Activated CD8-positive, alpha-beta memory T cell treated with anti-CD3 and anti-CD28 coated beads for 48 hours (primary cell): ENCODE data around the gene CRIP3.
A peak's percentile ranks its signal among the peaks of the same experiment; 100 is the strongest.

Source experiments
- DNase-seq, 3 experiments: peaks; one replicate each; pipeline ENCODE4 v3.0.0-alpha.2; 2020; ENCODE audit warnings: low read depth in 2 of 3, low spot score in 2 of 3

CRIP3 gene

DNA sequence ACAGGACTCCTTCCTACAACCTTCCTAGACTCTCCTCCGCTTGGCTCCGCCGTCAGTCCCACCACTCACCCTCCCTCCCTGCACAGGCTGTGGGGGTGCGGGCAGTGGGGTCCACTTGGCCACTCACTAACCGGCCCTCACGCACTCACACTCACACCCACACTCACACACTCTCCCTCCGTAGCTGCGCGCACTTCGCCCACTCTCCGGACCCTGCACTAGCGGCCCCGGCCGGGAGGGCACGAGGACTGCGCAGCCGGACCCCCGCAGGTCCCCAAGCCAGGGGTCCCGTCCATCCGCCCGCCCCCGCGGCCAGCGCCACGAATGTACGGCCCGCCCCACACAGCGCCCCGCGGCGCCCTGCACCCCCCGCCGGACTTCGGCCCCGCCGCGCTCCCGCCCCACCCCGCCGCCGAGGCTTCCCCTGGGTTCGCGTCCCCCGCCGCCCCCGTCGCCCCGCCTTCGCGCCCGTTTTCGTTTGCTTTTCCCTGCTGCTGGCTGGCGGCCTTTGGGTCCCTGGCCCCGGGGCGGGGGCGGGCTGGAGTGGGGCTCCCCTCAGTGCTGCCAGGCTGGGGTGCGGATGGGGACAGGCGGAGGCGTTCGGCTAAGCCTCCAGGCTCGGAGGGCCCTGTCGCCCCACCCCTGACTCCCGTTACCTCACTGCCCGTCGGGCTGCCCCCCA is 33.6 kb downstream of the CRIP3 start:
- DNase-seq: no peak

DNA sequence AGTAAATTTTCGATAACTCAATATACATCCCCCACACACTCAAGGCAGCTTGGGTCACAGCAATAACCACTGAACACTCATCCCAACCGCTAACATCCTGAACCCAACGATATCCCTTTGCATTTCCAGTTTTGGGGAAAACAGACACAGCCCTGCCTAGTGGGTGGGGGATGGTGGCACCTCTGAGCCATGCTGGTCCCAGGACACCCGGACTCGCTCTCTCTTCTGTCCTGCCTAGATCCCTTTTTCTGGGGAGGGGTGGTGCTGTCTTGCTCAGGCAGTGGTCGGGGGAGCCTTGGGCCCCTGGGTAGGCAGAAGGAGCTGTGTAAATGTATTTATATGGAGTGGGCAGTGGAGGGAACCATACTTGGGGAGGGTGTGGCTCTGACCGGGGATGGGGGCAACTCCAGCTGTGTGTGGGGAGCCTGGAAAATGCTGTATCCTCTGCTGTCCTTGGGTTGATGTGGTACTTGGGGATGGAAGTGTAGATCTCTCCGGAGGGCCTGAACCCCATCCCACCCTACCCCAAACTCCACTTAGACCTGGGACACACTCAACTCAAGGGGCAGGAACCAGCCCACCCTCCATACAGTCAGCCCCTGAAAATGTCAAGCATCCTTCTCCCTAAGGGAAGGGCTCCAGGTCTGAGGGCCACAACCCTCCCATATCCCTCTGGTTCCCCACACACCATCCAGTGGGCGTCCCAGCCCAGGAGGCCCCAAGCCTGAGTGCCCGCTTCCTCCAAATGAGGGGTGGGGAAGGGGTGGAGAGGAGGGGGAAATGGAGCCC is 34.3 kb downstream of the CRIP3 start:
- DNase-seq: no peak

DNA sequence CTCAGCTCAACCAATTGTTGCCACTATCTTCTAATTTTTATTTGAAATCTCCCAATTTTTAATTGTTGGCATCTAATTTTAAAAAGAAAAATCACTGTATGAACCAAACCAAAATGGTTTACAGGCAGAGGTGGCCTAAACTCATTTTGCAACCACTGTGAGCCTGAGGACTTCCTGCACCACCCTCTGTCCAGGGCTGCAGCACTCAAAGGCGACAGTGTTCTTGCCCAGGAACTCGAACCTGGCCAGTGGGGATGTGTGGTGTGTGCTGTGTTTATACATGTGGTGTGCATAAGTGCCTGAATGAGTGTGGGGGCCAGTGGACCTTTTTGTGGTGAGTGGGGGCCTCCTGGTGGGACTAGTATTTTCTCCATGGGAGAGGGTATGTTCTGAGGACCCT is 34.9 kb downstream of the CRIP3 start:
- DNase-seq: no peak

DNA sequence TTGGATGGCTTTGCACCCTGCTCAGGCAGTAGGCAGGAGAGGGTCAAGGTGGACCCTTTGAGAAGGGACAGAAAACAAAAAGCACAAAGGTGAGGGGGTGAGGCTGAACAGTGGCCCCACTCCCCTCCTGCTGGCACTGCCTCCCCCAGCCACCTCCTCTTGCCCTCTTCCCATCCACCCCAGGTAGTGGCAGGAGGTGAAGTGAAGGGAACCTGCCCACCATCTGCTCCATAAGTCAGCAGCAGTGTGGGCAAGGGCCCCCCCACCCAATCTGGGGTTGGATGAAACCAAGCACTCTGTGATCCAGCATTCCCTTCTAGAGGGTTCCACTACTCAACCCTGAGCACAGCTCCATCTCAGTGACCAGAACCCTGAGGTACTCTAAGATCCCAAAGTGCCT is 36.7 kb downstream of the CRIP3 start:
- no peak for DNase-seq

DNA sequence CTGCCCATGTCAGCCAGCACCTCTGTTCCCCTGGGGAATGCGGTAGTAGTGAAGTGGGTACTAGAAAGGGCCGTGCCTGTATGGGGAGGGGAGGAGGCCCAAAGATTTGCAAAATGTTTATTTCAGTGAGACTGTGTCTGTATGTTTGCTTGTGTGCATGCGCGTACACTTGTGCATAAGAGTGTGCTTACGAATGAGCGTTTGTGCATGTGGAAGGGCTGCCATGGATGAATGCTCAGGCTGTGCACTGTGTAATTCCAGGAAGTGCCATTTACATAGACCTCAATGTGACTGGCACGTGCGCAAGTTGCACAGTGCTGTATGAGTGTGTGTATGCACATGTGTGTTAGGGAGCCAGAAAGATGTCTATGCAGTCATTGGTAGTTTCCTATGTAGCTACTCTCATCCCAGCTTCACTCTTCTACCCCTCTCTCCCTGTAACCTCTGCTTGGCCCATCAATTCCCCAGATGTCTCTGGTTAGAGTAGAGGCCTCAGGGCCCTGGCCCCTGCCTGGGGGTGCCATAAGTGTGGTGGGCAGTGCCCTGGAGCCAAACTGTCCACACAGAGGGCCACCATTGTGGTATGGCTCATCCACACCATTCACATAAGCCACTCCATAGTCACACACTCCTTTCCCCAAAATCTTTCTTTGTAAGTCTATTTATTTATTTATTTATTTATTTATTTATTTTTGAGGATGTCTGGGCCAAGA is 37.4 kb downstream of the CRIP3 start:
- DNase-seq: no peak

DNA sequence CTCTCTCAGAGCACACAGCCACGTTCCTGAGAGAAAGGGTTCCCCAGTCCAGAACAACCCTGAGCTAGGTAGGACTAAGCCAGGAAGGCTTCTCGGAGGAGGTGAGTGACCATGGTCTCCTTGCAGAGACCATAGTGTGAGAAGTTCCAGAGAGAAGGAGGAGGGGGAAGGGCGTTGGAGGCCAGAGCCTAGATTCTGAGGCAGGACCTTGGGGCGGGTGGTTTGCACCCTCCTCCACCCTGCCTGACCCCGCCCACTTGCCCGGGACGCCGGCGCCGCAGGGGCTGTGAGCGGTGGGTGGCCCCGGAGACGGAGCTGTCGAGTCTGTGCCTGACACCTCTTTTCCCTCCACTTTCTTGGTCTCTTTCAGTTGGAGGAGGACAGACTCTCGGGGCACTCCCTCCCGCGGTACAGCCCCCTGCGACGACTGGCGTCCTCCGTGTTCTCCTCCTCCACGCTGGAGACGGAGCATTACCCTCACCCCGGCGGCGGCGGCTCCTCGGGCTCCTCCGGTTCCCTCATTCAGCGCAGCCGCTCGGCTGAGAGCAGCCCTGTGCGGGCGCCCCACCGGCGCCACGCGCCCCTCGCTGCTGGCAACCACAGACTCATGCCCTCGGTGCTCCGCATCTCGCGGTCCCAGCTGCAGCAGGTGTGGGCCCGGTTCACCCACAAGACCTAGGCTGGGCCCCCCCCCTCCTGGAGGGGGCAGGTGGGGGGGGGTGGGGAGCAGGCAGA is 39.2 kb downstream of the CRIP3 start:
- DNase-seq: no peak

DNA sequence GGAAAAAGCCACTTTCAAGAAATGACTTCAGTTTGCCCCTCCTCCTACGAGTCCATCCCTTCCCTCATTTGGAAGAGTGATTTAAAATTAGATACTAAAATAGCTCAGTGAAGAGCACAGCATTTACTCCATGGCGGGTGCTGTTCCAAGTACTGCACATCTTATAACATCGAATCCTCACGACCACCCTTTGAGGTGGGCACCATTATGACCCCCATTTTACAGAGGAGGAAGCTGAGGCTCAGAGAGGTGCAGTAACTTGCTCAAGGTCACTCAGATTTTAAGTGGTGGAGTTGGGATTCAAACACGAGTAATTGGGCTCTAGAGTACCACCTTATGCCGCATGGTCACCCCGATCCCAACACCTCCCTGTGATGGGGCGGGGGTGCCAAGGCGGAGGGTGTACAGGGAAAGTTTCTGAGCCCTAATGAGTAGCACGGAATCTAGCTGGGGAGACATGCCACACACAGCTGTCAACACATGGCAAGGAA is 39.8 kb downstream of the CRIP3 start:
- DNase-seq: no peak

DNA sequence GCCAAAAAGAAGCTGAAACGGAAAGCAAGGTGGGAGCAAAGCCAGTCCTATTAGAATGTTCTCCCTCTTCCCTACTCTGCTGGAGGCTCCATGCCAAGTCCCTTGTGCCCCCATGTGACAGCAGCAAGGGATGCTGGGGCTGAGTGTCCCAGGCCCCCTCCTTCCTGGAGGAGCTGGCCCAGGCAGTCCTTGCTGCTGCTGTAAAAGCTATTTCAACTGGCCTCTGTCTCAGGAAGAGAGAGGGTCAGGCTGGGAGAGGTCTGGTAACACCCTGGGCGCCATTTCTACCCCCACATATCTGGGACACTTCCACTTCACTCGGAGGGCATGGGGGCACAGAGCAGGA is 40.3 kb downstream of the CRIP3 start:
- no peak for DNase-seq

DNA sequence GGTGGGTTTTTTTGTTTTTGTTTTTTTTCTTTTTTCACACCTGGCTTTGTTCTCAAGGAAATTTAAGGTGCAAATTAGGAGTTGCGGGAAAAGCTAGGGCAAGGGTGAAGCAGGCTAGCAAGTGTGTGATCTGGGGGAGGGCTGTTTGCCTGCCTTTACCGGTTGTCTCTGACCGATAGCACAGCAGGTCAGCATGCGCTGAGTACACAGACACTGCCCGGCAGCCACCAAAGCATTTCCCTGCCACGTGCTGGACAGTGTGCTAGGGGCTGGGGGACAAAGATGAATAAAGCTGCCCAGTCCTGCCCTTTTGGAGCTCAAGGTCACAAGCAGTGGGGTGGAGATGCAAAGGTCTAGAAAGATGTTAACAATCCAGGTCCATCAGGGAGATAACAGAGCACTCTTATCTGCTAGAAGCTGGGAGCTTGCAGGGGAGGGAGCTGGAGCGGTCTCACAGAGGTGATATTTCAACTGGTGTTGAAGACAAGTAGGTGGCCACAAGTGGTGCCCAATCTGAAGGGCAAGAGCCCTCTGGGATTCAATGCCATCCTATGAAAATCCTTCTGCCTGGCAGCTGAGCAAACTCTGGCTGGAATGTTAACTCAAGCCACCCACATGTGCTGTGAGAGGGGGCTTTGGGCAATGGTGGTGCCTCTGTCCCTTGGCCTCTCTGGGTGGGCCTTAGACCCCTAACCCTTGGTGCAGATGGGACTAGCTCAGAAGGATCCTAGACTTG is 40.8 kb downstream of the CRIP3 start:
- DNase-seq: no peak

DNA sequence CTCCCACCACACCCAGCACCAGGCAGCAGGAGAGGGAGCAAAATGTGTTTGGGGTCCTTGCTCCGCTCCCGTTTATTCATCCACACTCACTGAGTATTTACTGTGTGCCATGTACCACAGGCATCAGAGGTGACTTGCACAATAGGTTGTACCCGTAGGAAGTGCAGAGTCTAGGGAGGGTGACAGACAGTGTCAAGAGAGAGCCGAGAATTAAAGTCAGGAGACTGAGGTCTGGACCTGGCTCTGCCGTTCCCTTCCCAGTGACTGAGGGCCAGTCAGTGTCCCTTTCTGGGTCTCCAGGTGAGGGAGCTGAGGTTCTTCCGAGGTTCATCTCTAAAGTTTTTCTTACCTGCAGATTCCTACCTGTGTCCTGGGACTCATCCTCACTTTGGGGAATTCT is 43.1 kb downstream of the CRIP3 start:
- no peak for DNase-seq

DNA sequence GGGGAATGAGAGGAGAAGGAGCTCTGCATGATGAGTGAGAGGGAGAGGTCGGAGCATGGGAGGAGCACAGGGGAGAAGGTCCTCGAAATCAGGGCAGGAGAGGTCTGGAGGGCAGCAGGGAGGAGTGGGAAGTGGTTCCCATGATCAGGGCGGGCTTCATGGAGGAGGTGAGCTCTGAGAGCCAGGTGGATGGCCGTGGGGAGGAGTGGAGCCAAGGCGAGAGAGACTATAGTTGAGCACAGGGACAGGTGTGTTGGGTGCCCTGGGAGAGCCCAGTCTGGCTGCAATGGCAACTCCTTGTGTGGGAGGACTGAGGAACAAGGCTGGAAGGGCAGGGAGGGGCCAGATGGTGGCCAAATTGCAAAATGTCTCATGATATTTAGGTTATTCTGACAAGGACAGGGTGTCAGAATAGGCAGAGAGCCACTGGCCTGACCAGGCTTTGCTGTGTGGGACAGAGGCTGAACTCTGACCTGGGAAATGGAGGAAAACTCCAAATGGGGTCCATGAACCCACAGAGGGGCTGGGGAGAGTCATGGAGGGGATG is 44.0 kb downstream of the CRIP3 start:
- DNase-seq: no peak

DNA sequence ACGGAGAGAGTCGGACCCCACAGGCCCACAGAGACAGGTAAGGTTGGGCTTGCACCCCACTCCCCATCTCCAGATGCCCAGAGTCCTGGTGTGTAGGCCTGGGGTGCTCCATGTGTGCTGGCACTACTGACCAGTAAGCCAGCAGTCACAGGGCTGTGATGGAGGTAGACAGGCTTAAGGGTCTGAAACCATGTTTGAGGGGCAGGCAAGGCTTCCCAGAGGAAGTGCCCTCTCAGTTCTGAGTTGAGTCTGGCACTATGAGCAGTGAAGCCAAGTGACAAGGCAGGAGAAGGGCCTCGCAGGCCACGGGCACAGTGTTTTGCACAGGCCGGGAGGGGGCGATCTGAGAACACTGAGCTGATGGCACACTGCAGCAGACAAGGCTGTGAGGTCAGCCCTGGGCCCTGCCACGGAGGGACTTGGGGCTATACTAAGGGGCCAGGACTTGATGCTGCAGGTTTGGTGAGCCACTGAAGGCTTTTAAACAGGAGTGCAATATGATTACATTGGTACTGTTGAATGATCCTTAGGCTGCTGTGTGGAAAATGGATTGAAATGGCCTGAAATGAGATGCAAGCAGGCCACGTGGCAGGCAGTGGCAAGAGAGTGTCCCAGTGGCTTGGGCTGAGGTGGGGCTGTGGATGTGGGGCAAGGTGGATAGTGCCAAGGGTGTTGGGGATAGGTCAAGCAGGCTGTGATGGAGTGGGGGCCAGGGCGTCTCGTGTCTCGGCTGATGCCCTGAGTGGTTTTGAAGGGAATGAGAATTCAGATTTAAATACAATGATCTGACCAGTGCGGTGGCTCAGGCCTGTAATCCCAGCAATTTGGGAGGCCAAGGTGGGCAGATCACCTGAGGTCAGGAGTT is 45.1 kb downstream of the CRIP3 start:
- DNase-seq: peak in 2 of 3 experiments; percentile 45 to 52

DNA sequence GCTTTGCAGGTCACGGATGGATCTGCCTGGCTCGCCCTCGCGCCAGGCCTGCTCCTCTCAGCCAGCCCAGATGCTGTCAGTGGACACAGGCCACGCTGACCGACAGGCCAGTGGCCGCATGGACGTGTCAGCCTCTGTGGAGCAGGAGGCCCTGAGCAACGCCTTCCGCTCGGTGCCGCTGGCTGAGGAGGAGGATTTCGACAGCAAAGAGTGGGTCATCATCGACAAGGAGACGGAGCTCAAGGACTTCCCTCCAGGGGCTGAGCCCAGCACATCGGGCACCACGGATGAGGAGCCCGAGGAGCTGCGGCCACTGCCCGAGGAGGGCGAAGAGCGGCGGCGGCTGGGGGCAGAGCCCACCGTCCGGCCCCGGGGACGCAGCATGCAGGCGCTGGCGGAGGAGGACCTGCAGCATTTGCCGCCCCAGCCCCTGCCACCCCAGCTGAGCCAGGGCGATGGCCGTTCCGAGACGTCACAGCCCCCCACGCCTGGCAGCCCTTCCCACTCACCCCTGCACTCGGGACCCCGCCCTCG is 45.8 kb downstream of the CRIP3 start:
- DNase-seq: no peak

DNA sequence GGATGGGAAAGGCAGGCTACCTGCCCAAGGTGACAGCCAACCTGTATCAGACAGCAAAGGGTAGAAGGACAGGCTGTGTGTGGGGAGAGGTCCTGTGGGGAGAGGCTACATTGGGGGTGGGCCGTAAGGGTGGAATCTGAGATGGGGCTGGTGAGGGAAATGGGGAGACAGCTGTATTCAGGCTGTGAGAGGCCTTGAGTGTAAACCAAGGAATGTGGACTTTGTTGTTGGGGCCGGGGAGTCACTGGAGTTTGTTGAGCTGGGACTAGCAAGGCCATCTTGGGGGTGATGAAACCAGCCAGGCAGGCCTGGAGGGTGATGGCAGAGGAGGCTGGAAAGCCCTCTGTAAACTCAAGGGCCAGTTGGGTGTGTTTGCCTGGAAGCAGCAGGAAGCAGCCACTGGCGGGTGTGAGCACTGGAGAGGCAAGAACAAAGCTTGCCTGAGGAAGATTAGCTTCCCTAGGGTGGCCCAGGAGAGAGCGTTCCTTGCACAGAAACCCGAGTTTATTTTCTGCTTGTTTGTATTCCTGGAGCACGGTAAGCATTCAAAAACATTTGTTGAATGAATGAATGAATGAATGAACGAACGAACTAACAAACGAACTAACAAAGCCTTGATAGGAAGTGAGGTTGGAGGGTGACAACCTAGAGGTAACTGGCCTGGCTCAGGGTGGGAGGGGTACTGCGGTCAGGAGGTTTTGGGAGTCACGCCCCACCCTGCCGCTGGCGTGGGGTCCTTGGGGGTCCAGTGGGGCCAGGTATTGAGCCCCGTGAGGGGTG is 46.4 kb downstream of the CRIP3 start:
- no peak for DNase-seq

DNA sequence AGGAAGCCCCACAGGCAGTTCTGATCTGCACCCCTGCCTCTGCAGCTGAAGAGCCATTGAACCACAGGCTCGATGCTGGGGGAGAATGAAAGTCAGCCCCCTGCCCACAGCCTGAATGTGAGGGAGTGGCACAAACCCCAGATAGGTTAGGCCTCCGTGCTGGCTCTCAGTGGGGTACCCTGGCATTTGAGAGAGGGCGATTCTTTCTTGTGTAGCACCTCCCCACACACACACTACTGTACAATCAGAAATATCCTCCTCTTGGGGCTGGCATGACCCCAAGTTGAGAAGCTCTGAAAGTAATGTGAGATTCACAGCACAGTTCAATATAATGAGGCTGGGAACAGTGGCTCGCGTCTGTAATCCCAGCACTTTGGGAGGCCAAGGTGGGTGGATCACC is 47.4 kb downstream of the CRIP3 start:
- DNase-seq: no peak

DNA sequence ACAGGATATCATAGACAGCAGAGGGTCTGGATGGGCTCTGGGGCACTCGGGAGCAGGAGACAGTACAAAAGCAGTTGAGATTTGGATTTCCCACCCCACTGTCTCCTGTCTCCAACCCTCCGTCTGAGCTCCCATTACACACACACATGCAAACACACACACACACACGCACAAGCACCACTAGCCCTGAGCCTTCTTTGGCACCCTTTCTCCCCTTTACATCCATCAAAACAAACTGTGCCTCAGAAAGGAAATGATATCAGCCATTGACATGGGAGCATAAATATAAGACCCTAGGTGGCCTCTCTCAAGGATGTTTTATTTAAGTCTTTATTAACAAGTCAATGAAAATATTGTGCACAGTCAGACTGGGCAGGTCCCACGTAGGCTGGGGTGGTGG is 47.8 kb downstream of the CRIP3 start:
- DNase-seq: no peak

DNA sequence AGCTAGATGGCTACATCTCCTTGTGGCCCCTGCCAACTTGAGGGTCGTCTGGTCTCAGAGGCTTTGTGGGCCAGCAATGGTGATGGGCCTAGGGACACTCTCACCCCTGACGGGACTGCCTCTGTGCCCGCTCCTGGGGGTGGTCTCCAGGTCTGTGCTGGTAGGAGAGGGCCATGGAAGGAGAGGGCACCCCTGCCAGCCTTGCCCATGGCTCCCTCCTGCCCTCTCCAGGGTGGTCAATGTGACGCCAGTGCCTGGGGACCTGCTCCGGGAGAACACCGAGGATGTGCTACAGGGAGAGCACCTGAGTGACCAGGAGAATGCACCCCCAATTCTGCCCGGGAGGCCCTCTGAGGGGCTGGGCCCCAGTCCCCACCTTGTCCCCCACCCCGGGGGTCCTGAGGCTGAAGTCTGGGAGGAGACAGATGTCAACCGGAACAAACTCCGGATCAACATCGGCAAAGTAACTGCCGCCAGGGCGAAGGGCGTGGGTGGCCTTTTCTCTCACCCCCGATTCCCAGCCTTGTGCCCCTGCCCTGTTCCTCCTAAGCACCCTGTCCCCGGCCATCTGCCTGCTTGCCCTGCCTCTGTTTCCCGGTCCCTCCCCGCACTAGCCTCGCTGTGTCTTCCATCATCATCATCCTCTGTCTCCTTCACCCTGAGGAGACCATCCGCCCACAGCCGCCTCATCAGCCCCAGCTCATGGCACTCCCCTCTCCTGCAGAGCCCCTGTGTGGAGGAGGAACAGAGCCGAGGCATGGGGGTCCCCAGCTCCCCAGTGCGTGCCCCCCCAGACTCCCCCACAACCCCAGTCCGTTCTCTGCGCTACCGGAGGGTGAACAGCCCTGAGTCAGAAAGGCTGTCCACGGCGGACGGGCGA is 49.6 kb downstream of the CRIP3 start:
- no peak for DNase-seq

DNA sequence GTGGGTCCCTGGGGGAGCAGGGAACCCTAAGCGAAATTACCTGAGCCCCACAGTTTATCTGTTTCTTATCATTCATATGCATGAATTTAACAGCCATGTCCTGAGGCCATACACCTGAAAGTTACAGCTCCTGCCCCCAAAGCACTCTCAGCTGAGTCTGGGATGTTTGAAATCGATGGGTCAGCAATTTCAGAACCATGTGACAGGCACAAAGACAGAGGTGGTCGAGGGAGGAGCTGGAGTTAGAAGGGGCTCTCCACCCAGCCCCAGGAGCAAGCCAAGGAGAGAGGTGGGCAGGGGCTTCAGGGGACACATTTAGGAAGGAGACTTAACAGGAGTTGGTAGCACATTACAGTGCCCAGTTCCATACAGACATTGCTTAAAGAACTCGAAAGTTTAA is 50.4 kb downstream of the CRIP3 start:
- DNase-seq: no peak
